Mesenchymal stem cell (in vitro differentiated cells and primary cell): Measurements from ENCODE around the gene ZNF148.

Experiments
- DNase-seq: peaks from one replicate; pipeline ENCODE4 v3.0.0-alpha.2; 2013
- H2AFZ ChIP-seq: one replicate; pipeline ENCODE4 v1.6.1; 2013; ENCODE audit warnings: low read depth, mild to moderate bottlenecking, control low read depth, inconsistent platforms, low read length, moderate library complexity
- H2AK5ac ChIP-seq: 2 replicates; pipeline ENCODE4 v1.6.1; 2013; ENCODE audit warnings: low read length, moderate library complexity, mild to moderate bottlenecking, inconsistent platforms; ENCODE audit not compliant: severe bottlenecking
- H2BK120ac ChIP-seq: one replicate; pipeline ENCODE4 v1.6.1; 2013; ENCODE audit warnings: low read depth, mild to moderate bottlenecking, inconsistent platforms, low read length, moderate library complexity
- H2BK12ac ChIP-seq, 2 experiments: one replicate each; pipeline ENCODE4 v1.6.1; 2013; ENCODE audit warnings: inconsistent platforms in 2 of 2, low read length in 2 of 2, mild to moderate bottlenecking in 2 of 2, moderate library complexity in 2 of 2, control low read depth in 1 of 2
- H2BK15ac ChIP-seq: one replicate; pipeline ENCODE4 v1.6.1; 2013; ENCODE audit warnings: mild to moderate bottlenecking, low read depth, inconsistent platforms; ENCODE audit not compliant: poor library complexity, severe bottlenecking
- H2BK5ac ChIP-seq: 2 replicates; pipeline ENCODE4 v1.6.1; 2013; ENCODE audit warnings: low read depth, mild to moderate bottlenecking, low read length, control low read depth, inconsistent platforms; ENCODE audit not compliant: poor library complexity, severe bottlenecking
- H3K14ac ChIP-seq, 2 experiments: one replicate each; pipeline ENCODE4 v1.6.1; 2013; ENCODE audit warnings: inconsistent platforms in 2 of 2, low read length in 2 of 2, control low read depth in 1 of 2, mild to moderate bottlenecking in 1 of 2, moderate library complexity in 1 of 2
- H3K18ac ChIP-seq, 2 experiments: one replicate each; pipeline ENCODE4 v1.6.1; 2013; ENCODE audit warnings: inconsistent platforms in 2 of 2, low read length in 2 of 2, control low read depth in 1 of 2, low read depth in 1 of 2, mild to moderate bottlenecking in 1 of 2
- H3K23ac ChIP-seq, 2 experiments: one replicate each; pipeline ENCODE4 v1.6.1; 2013; ENCODE audit warnings: inconsistent platforms in 2 of 2, low read length in 2 of 2, mild to moderate bottlenecking in 2 of 2, moderate library complexity in 2 of 2, control low read depth in 1 of 2
- H3K27ac ChIP-seq: 2 replicates; pipeline ENCODE4 v1.5.1; 2013; ENCODE audit warnings: mild to moderate bottlenecking, moderate library complexity, low read length, control low read depth, inconsistent platforms; ENCODE audit not compliant: poor library complexity, severe bottlenecking
- H3K27me3 ChIP-seq, 2 experiments: 2 replicates each; pipeline versions ENCODE4 v1.6.1 to v1.7.0; 2013; ENCODE audit warnings: low read length in 2 of 2, mild to moderate bottlenecking in 2 of 2, moderate library complexity in 2 of 2, control low read depth in 1 of 2, inconsistent platforms in 1 of 2; ENCODE audit not compliant: control insufficient read depth in 1 of 2, insufficient read depth in 1 of 2
- H3K36me3 ChIP-seq, 2 experiments: 2 replicates each; pipeline versions ENCODE4 v1.6.1 to v1.7.0; 2013; ENCODE audit warnings: low read length in 2 of 2, control low read depth in 1 of 2, inconsistent platforms in 1 of 2, low read depth in 1 of 2, mild to moderate bottlenecking in 1 of 2; ENCODE audit not compliant: insufficient read depth in 2 of 2, control insufficient read depth in 1 of 2
- H3K4ac ChIP-seq, 2 experiments: one replicate each; pipeline ENCODE4 v1.6.1; 2013; ENCODE audit warnings: inconsistent platforms in 2 of 2, low read length in 2 of 2, mild to moderate bottlenecking in 2 of 2, moderate library complexity in 2 of 2, control low read depth in 1 of 2, low read depth in 1 of 2
- H3K4me1 ChIP-seq: 2 replicates; pipeline ENCODE4 v1.6.1; 2013; ENCODE audit warnings: low read depth, low read length, control low read depth; ENCODE audit not compliant: control insufficient read depth, insufficient read depth
- H3K4me2 ChIP-seq: 2 replicates; pipeline ENCODE4 v1.6.1; 2013; ENCODE audit warnings: low read length, mild to moderate bottlenecking, inconsistent platforms; ENCODE audit not compliant: poor library complexity, severe bottlenecking
- H3K4me3 ChIP-seq, 2 experiments: 2 replicates each; pipeline versions ENCODE4 v1.5.1 to v1.7.0; 2013; ENCODE audit warnings: low read length in 2 of 2, mild to moderate bottlenecking in 2 of 2, control low read depth in 1 of 2, low read depth in 1 of 2; ENCODE audit not compliant: insufficient read depth in 1 of 2
- H3K79me1 ChIP-seq: replicated peaks from 2 replicates; pipeline ENCODE4 v1.6.1; 2013; ENCODE audit warnings: mild to moderate bottlenecking, control low read depth, low read length, inconsistent platforms; ENCODE audit not compliant: poor library complexity, severe bottlenecking
- H3K9ac ChIP-seq: 2 replicates; pipeline ENCODE4 v1.7.0; 2013; ENCODE audit warnings: mild to moderate bottlenecking, low read length, moderate library complexity
- H3K9me3 ChIP-seq: 2 replicates; pipeline ENCODE4 v1.7.0; 2013; ENCODE audit warnings: mild to moderate bottlenecking, low read length; ENCODE audit not compliant: control insufficient read depth
- H4K8ac ChIP-seq: one replicate; pipeline ENCODE4 v1.6.1; 2013; ENCODE audit warnings: inconsistent platforms, mild to moderate bottlenecking, low read length, moderate library complexity
- H4K91ac ChIP-seq: one replicate; pipeline ENCODE4 v1.6.1; 2013; ENCODE audit warnings: mild to moderate bottlenecking, low read length, inconsistent platforms
- WGBS: methylation state at CpG from one replicate; pipeline ENCODE4 v1.1.7; 2013; ENCODE audit warnings: mixed read lengths; 5-methylcytosine and 5-hydroxymethylcytosine counted together

Gene ZNF148

GRCh38 chr3:125202197-125202596 is 172.9 kb downstream of the ZNF148 start:
- Histone ChIP-seq H3K9me3 (no peaks in the 10 kb centered on the region), H3K23ac (no peak overlapping the region), H3K9ac (no peak overlapping the region), H3K18ac (no peak overlapping the region), H3K4me1 (no peaks in the 10 kb centered on the region), H2AK5ac (no peak overlapping the region), H2BK12ac (no peak overlapping the region), H2AFZ (no peak overlapping the region), H3K27me3 (no peaks in the 10 kb centered on the region), H3K79me1 (peaks cover 6% of the 10 kb centered on the region), H2BK5ac (no peak overlapping the region), H3K4ac (no peak overlapping the region), H4K8ac (no peak overlapping the region), H2BK15ac (no peak overlapping the region), H3K36me3 (no peaks in the 10 kb centered on the region), H3K14ac (no peak overlapping the region), H2BK120ac (no peak overlapping the region), H3K27ac (no peak overlapping the region), H4K91ac (no peak overlapping the region), H3K4me3 (no peak overlapping the region), H3K4me2 (no peak overlapping the region)
- no CpG with 5 or more reads among the region's 4 CpGs for WGBS
- DNase-seq = no peak

DNA sequence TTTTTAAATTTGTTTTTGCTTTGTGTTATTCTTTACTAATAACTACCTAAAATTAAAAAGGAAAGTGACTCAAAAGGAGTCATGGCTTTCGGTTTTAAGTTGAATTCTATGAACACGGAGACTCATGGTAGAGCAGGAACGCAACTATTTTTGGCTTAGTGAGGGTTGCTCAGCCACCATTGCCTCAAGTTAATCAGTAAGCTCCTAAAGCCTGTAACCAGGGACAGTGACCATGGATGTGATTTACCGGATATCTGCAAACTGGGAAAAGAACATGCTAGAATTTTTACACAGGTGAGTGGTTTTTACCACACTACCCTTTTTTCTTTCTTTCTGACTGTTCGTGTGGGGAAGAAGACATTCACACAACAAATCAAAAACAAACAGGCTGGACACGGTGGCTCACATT is 174.4 kb downstream of the ZNF148 start:
- DNase-seq = no peak
- no peak overlapping the region for H2BK5ac ChIP-seq
- H2AK5ac ChIP-seq = peak overlapping the region; percentile 29
- H4K91ac ChIP-seq = no peak overlapping the region
- H3K36me3 ChIP-seq = no peaks in the 10 kb centered on the region
- no peak overlapping the region for H3K4ac ChIP-seq
- no peak overlapping the region for H3K27ac ChIP-seq
- H2BK12ac ChIP-seq = no peak overlapping the region
- no peak overlapping the region for H2BK15ac ChIP-seq
- no peaks in the 10 kb centered on the region for H3K4me1 ChIP-seq
- H3K4me2 ChIP-seq = no peak overlapping the region
- no peak overlapping the region for H2BK120ac ChIP-seq
- no peak overlapping the region for H3K18ac ChIP-seq
- 97% methylated on average over 6 of the region's 6 CpGs for WGBS
- H3K23ac ChIP-seq = no peak overlapping the region
- H3K9ac ChIP-seq = no peak overlapping the region
- H3K27me3 ChIP-seq = no peaks in the 10 kb centered on the region
- H3K4me3 ChIP-seq = no peak overlapping the region
- H3K79me1 ChIP-seq = peaks cover 3% of the 10 kb centered on the region
- no peak overlapping the region for H4K8ac ChIP-seq
- no peak overlapping the region for H2AFZ ChIP-seq
- no peak overlapping the region for H3K14ac ChIP-seq
- no peaks in the 10 kb centered on the region for H3K9me3 ChIP-seq

- Histone ChIP-seq H2BK5ac (no peak overlapping the region), H3K9ac (no peak overlapping the region), H3K4me3 (no peak overlapping the region), H3K23ac (no peak overlapping the region), H2BK12ac (no peak overlapping the region), H3K4me2 (peak overlapping the region; percentile 14), H3K27me3 (no peaks in the 10 kb centered on the region), H2AK5ac (no peak overlapping the region), H2AFZ (peak overlapping the region; percentile 24), H2BK15ac (no peak overlapping the region), H4K8ac (no peak overlapping the region), H3K14ac (no peak overlapping the region), H3K27ac (no peak overlapping the region), H4K91ac (no peak overlapping the region), H3K9me3 (no peaks in the 10 kb centered on the region), H3K79me1 (peaks cover 3% of the 10 kb centered on the region), H3K18ac (no peak overlapping the region), H2BK120ac (no peak overlapping the region), H3K4me1 (peaks cover 7% of the 10 kb centered on the region), H3K36me3 (peaks cover 0 to 4% of the 10 kb centered on the region in 2 experiments), H3K4ac (no peak overlapping the region)
- 88% methylated on average over 5 of the region's 5 CpGs for WGBS
- peak; percentile 76 for DNase-seq
Measured at GRCh38 chr3:125194849-125195601, 180.1 kb downstream of the ZNF148 start.

- H3K23ac ChIP-seq = no peak overlapping the region
- H3K14ac ChIP-seq = no peak overlapping the region
- DNase-seq = peak; percentile 19
- H3K4ac ChIP-seq = no peak overlapping the region
- H3K9me3 ChIP-seq = no peaks in the 10 kb centered on the region
- peaks cover 7% of the 10 kb centered on the region for H3K4me1 ChIP-seq
- no peak overlapping the region for H2BK5ac ChIP-seq
- no peak overlapping the region for H3K18ac ChIP-seq
- no peak overlapping the region for H2BK120ac ChIP-seq
- H2AK5ac ChIP-seq = peak overlapping the region; percentile 12
- no peak overlapping the region for H3K4me3 ChIP-seq
- 91% methylated on average over 6 of the region's 7 CpGs for WGBS
- H3K27me3 ChIP-seq = no peaks in the 10 kb centered on the region
- no peak overlapping the region for H2BK15ac ChIP-seq
- H4K8ac ChIP-seq = no peak overlapping the region
- H4K91ac ChIP-seq = no peak overlapping the region
- H2BK12ac ChIP-seq = no peak overlapping the region
- H3K4me2 ChIP-seq = no peak overlapping the region
- no peak overlapping the region for H3K9ac ChIP-seq
- peaks cover 0 to 11% of the 10 kb centered on the region in 2 experiments for H3K36me3 ChIP-seq
- peaks cover 3% of the 10 kb centered on the region for H3K79me1 ChIP-seq
- H2AFZ ChIP-seq = no peak overlapping the region
- H3K27ac ChIP-seq = no peak overlapping the region
Measured at GRCh38 chr3:125194061-125194848, 180.9 kb downstream of the ZNF148 start.
